Measurements from ENCODE around the gene DNAJA2.
"Not testable (repeated sequence)": the region's sequence is repeated elsewhere in the genome, so short reads cannot be mapped to it uniquely, and the experiment has no call there.

The DNAJA2 gene

GRCh38 chr16:46974352-46974751 is 878 bp upstream of the DNAJA2 start:
- no peak for DNase-seq

GRCh38 chr16:46973996-46974324 is 486 bp upstream of the DNAJA2 start:
- no peak for DNase-seq

- DNase-seq, result no peak
These were observed 856 bp downstream of the DNAJA2 start for GRCh38 chr16:46972429-46973206.

GRCh38 chr16:46971271-46971670 is 2.2 kb downstream of the DNAJA2 start:
- no peak for DNase-seq

- DNase-seq, result no peak
These were observed 3.4 kb downstream of the DNAJA2 start for GRCh38 chr16:46970089-46970488.

GRCh38 chr16:46968063-46968435 is 5.4 kb downstream of the DNAJA2 start:
- no peak for DNase-seq

GRCh38 chr16:46962629-46963028 is 10.8 kb downstream of the DNAJA2 start:
- no peak for DNase-seq

- no peak for DNase-seq
These were observed 11.8 kb downstream of the DNAJA2 start for GRCh38 chr16:46961373-46962353.

- DNase-seq, result no peak
These were observed 18.9 kb downstream of the DNAJA2 start for GRCh38 chr16:46954562-46954961.

- no peak for DNase-seq
These were observed 23.5 kb downstream of the DNAJA2 start for GRCh38 chr16:46950009-46950408.

GRCh38 chr16:46949241-46949892 is 24.1 kb downstream of the DNAJA2 start:
- no peak for DNase-seq

- DNase-seq, result no peak
These were observed 24.8 kb downstream of the DNAJA2 start for GRCh38 chr16:46948548-46949166.

GRCh38 chr16:46947900-46948547 is 25.4 kb downstream of the DNAJA2 start:
- no peak for DNase-seq

GRCh38 chr16:46944713-46945112 is 28.8 kb downstream of the DNAJA2 start:
- not testable (repeated sequence) for DNase-seq

GRCh38 chr16:46937536-46937935 is 35.9 kb downstream of the DNAJA2 start:
- no peak for DNase-seq

- no peak for DNase-seq
These were observed 40.7 kb downstream of the DNAJA2 start for GRCh38 chr16:46932802-46933201.

GRCh38 chr16:46930861-46931260 is 42.6 kb downstream of the DNAJA2 start:
- DNase-seq, result no peak

- DNase-seq, result no peak
These were observed 43.8 kb downstream of the DNAJA2 start for GRCh38 chr16:46929378-46930332.

GRCh38 chr16:46928811-46929210 is 44.7 kb downstream of the DNAJA2 start:
- no peak for DNase-seq

- DNase-seq, result no peak
These were observed 46.2 kb downstream of the DNAJA2 start for GRCh38 chr16:46927273-46927672.

Data from NCI-H2029 treated with DMSO at 0.1 percent for 48 hours (cell line).